Bone marrow (tissue), 2 donors: ENCODE results near the gene CAV3.
A peak's percentile ranks its signal among the peaks of the same experiment; 100 is the strongest.

Experiments used
- DNase-seq, 2 donors: peaks; one replicate each; lab custom pipeline; 2025; lab: John Stamatoyannopoulos, UW

The CAV3 gene

DNA sequence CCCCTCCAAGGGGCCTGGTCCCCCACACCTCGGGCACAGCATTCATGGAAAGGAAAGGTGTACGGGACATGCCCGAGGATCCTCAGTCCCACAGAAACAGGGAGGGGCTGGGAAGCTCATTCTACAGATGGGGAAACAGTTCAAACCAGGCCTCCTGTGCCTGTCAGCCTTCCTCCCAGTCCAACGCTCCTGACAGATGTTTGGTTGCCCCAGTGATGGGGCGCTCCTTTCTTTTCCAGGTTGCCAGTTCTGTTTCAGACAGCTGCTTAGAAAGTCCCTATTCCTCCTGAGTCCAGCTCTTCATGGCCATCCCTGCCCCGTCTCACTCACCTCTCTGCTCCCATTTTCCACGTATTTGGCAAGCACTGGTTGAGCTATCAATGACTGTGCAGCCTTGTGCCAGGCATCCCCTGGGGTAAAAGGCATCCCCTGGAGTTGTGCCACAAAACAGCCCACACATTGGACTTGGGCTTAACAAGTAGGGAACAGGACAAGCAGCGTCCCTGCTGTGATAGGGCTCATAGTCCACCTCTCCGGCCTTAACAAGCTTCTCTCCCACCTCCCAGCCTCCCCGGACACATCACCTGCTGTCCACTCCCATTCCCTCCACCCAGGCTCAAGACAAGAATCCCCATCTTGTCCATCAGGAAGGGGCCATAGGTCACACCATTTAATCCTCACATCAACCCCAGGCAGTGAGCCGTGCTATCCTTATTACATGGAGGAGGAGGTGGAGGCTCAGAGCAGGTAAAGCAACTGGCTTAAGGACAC is 29.2 kb downstream of the CAV3 start:
- no peak for DNase-seq

DNA sequence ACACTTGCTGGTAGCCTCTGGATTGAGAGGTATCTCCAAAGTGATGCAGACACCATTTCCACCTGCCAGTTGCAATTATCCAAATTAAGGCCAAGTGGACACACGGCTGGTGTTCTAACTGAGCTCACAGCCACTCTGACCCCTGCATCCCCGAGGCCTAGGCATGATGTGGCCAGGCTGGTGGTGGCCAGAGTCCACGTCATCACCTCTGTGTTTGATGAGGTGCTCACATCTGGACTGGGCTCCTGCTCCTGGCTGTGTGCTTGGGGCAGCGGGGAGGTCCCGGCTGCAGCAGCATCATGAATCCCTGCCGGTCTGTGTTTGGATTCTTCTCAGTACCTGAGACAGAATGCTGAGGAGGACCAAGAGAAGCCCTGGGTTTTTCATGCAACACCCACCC is 30.9 kb downstream of the CAV3 start:
- DNase-seq: no peak

GRCh38 chr3:8765528-8765927 is 31.9 kb downstream of the CAV3 start:
- DNase-seq: no peak

- DNase-seq: no peak
Measured at GRCh38 chr3:8766148-8766547, 32.5 kb downstream of the CAV3 start.

DNA sequence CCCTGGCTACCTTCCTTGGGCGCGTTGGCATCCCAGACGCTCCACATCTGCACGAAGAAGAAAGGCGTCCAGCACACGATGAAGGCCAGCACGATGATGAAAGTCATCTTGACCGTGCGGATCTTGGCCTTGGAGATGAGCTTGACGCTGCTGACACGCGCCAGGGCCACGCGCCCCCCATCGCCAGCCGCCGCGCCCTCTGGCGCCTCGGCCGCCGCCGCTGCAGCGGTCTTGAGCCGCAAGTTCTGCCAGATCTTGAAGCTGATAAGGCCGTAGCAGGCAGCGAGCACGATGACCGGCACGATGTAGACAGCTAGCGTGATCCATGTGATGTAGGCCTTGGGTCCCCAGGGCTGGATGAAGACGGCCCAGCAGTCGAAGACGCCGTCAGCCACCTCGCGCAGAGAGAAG is 33.7 kb downstream of the CAV3 start:
- DNase-seq: no peak

GRCh38 chr3:8767667-8768363 is 34.2 kb downstream of the CAV3 start:
- no peak for DNase-seq

DNA sequence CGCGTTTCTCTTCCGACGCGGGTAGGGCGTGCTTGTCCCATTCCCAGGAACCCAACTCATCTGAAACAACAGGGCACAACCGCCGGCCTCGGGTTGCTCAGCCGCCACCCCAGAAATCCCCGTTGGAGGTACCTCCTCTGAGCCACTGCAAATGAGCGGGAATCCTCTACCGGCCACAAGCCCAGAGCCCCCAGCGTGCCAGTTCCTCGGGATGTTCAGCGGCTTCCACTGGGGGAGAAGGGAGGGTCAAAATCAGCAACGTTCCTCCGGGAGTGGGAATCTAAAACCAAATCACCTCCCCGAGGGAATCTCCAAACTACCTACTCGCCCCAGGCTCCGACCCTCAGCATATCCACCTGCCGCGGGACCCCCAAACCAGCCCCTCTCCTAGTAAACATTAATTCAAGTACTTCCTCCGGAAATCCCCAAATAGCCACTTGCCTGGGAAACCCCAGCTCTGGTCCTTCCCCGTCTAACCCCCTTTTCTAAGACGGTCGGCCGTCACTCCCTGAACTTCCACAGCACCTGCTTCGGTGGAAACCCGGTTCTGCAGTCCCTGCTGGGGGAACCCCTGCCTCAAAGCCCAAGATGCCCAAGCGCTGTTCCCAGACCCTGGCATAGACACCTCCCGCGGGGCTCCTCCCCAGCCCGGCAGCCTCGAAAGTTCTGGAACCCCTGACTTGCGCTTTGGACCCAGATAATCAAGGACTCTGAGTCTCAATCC is 34.9 kb downstream of the CAV3 start:
- DNase-seq: no peak

DNA sequence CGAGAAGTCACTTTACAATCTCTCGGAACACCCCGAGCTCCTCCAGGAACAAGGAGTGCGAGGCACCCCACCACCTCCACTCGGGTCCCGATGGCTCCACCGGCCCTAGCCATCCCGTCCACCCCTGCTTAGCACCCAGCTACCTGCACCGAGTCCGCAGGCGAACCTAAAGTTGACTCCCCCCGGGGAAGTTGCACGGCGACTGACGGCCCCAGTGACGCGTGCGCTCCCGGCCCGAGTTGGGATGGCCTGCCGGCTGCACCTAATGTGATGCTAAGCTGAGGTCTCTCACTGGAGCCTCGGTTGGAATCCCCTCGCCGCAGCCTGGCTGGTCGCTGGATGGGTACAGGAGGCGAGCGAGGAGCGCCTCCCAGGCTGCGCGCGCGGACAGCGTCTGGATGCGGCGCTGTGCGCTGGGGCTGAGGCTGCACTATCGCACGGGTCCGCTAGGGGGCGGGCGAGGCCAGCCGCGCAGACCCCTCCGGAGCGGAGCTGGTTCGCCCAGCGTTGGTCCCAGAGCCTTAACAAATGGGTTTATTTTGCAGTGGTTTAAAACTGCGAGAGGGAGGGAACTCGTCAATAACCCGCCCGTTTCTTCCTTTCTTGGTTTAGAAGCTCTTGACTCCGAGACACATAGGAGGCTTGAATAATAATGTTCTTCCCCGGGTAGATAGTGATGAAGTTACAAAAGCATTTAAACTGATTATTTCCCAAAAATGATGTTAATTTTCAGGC is 35.7 kb downstream of the CAV3 start, which contains the start of gene OXTR:
Gene OXTR, minus strand, starts transcription at position 526 of the 735 bp plus-strand sequence. CDS start 1,426 bp downstream, outside the sequence.
- peak in 1 of 2 donors; percentile 21 for DNase-seq

- DNase-seq: no peak
Measured at GRCh38 chr3:8773941-8774542, 40.4 kb downstream of the CAV3 start.

DNA sequence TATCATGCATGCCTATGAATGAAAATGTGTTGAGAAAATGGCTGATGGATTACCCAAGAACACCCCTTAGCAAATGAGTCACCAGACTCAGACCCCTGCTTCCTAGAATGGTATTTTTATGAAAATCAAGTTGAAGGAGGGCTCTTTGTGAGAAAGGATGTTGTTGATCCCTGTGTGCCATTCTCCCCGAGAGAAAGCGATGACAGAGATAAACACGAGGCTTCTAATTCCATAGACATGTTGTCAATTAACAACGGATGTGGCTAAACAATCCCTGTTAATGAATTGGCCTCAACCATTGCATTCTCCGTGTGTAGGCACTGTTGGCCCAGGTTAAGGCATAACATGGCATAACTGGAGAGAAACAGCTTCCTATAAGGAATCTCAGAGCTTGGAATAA is 41.6 kb downstream of the CAV3 start:
- no peak for DNase-seq

- DNase-seq: no peak
Measured at GRCh38 chr3:8775602-8776001, 42.0 kb downstream of the CAV3 start.

DNA sequence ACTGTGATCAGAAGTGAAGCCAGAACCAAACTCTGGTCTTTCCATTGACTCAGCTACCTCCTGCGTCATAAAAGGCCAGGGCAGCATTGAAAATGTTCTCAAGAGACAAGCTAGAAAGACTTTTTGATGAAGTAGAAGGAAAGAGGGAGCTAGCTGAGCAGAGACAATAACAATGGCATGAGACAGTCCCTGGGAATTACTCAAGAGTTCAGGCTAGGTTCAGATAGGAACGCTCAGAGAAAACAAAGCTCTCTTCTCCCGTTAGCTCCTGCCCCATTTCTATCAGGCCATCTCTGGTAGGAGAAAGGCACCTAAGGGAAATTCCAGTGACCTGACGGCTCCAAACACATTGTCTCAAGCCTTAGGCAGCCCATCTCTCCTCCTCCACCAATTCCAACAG is 42.8 kb downstream of the CAV3 start:
- no peak for DNase-seq

GRCh38 chr3:8777201-8777977 is 43.8 kb downstream of the CAV3 start:
- no peak for DNase-seq

GRCh38 chr3:8777978-8778267 is 44.3 kb downstream of the CAV3 start:
- DNase-seq: no peak

- no peak for DNase-seq
Measured at GRCh38 chr3:8778475-8778874, 44.9 kb downstream of the CAV3 start.

- DNase-seq: no peak
Measured at GRCh38 chr3:8780279-8780678, 46.7 kb downstream of the CAV3 start.

GRCh38 chr3:8784676-8785435 is 51.3 kb downstream of the CAV3 start:
- no peak for DNase-seq

GRCh38 chr3:8790529-8790928 is 56.9 kb downstream of the CAV3 start:
- no peak for DNase-seq

GRCh38 chr3:8793242-8793641 is 59.6 kb downstream of the CAV3 start:
- DNase-seq: no peak

GRCh38 chr3:8794247-8794646 is 60.6 kb downstream of the CAV3 start:
- no peak for DNase-seq
